ENCODE data around the gene KCNIP3.
"Not testable (repeated sequence)": the region's sequence is repeated elsewhere in the genome, so short reads cannot be mapped to it uniquely, and the experiment has no call there.

The KCNIP3 gene

GRCh38 chr2:95404676-95405075, 107.5 kb downstream of the KCNIP3 start:
- not testable (repeated sequence) for DNase-seq (ENCODE audit: low read depth)

GRCh38 chr2:95411239-95411638, 114.1 kb downstream of the KCNIP3 start:
- not testable (repeated sequence) for DNase-seq (ENCODE audit: low read depth)

- DNase-seq (ENCODE audit: low read depth): peak; percentile 71
These were observed 117.0 kb downstream of the KCNIP3 start for GRCh38 chr2:95414015-95414594.

- not testable (repeated sequence) for DNase-seq (ENCODE audit: low read depth)
These were observed 118.0 kb downstream of the KCNIP3 start for GRCh38 chr2:95415138-95415537.

- DNase-seq (ENCODE audit: low read depth): not testable (repeated sequence)
These were observed 118.4 kb downstream of the KCNIP3 start for GRCh38 chr2:95415561-95415960.

- DNase-seq (ENCODE audit: low read depth): not testable (repeated sequence)
These were observed 130.2 kb downstream of the KCNIP3 start for GRCh38 chr2:95427196-95427867.

GRCh38 chr2:95429748-95430467, 132.8 kb downstream of the KCNIP3 start:
- DNase-seq (ENCODE audit: low read depth): not testable (repeated sequence)

GRCh38 chr2:95433373-95433772, 136.2 kb downstream of the KCNIP3 start:
- DNase-seq (ENCODE audit: low read depth): not testable (repeated sequence)

GRCh38 chr2:95433973-95434372, 136.8 kb downstream of the KCNIP3 start:
- not testable (repeated sequence) for DNase-seq (ENCODE audit: low read depth)

GRCh38 chr2:95434507-95435076, 137.4 kb downstream of the KCNIP3 start:
- not testable (repeated sequence) for DNase-seq (ENCODE audit: low read depth)

GRCh38 chr2:95435162-95435871, 138.2 kb downstream of the KCNIP3 start:
- DNase-seq (ENCODE audit: low read depth): not testable (repeated sequence)
